Measurements from ENCODE around the gene ABCA9.

DNA sequence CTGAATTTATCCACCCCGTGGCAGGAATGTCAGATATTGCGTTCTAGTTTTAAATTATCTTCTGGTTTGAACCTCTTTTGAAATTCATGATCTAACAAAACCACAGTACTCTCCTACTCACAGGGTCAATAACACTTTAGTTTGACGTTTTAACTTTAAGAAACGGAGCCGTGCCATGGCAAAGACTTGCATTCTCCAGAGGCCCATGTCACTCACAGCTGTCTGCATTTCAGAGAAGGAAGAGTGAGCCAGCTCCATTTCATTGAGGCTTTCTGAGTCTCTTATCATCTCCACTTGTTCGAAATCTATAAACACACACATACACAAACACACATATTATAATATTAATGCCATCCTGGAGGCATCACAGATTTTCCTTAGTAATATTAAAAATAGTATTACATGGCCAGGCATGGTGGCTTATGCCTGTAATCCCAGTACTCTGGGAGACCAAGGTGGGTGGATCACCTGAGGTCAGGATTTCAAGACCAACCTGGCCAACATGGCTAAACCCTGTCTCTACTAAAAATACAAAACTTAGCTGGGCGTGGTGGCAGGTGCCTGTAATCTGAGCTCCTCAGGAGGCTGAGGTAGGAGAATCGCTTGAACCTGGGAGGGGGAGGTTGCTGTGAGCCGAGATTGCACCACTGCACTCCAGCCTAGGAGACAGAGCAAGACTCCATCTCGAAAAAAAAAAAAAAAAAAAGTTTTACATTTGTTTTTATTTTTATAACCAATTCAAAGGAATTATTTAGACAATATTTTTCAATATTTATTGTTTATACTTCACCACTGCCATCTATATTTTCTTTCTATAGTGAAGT is 45.4 kb upstream of the ABCA9 start:
- TF ChIP-seq, protein P1, sequence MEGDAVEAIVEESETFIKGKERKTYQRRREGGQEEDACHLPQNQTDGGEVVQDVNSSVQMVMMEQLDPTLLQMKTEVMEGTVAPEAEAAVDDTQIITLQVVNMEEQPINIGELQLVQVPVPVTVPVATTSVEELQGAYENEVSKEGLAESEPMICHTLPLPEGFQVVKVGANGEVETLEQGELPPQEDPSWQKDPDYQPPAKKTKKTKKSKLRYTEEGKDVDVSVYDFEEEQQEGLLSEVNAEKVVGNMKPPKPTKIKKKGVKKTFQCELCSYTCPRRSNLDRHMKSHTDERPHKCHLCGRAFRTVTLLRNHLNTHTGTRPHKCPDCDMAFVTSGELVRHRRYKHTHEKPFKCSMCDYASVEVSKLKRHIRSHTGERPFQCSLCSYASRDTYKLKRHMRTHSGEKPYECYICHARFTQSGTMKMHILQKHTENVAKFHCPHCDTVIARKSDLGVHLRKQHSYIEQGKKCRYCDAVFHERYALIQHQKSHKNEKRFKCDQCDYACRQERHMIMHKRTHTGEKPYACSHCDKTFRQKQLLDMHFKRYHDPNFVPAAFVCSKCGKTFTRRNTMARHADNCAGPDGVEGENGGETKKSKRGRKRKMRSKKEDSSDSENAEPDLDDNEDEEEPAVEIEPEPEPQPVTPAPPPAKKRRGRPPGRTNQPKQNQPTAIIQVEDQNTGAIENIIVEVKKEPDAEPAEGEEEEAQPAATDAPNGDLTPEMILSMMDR (IDR thresholded peaks at IDR 0.05), result no peak
- no peak for TF ChIP-seq POLR2A (IDR thresholded peaks at IDR 0.05)
